COLO829 (cell line): ENCODE results near the gene GDPGP1.
"Not testable (repeated sequence)": the region's sequence is repeated elsewhere in the genome, so short reads cannot be mapped to it uniquely, and the experiment has no call there.

Experiments used
- DNase-seq: peaks from one replicate; pipeline ENCODE4 v3.0.0; 2012; ENCODE audit warnings: low spot score

The GDPGP1 gene

GRCh38 chr15:90225504-90226234 is 8.3 kb upstream of the GDPGP1 start:
- DNase-seq, result no peak

- DNase-seq, result no peak
Observed at GRCh38 chr15:90227336-90227735, 6.7 kb upstream of the GDPGP1 start.

GRCh38 chr15:90227816-90228772 is 5.9 kb upstream of the GDPGP1 start:
- no peak for DNase-seq

GRCh38 chr15:90228960-90229359 is 5.0 kb upstream of the GDPGP1 start:
- no peak for DNase-seq

GRCh38 chr15:90230071-90230494 is 3.9 kb upstream of the GDPGP1 start:
- no peak for DNase-seq

- no peak for DNase-seq
Observed at GRCh38 chr15:90230610-90231009, 3.4 kb upstream of the GDPGP1 start.

- no peak for DNase-seq
Observed at GRCh38 chr15:90231028-90232017, 2.7 kb upstream of the GDPGP1 start.

- no peak for DNase-seq
Observed at GRCh38 chr15:90232196-90232595, 1.8 kb upstream of the GDPGP1 start.

- DNase-seq, result no peak
Observed at GRCh38 chr15:90232941-90233386, 1.0 kb upstream of the GDPGP1 start.

GRCh38 chr15:90233387-90234095 is 468 bp upstream of the GDPGP1 start, which contains the start of gene CIB1:
Gene CIB1, minus strand, starts transcription at chr15:90233941. Its CDS starts 56 bp downstream, at chr15:90233885.
- DNase-seq, result peak; percentile 45

- no peak for DNase-seq
Observed at GRCh38 chr15:90239371-90239770, 5.4 kb downstream of the GDPGP1 start.

GRCh38 chr15:90240856-90241255 is 6.8 kb downstream of the GDPGP1 start:
- DNase-seq, result no peak

GRCh38 chr15:90241343-90242192 is 7.6 kb downstream of the GDPGP1 start:
- DNase-seq, result no peak

GRCh38 chr15:90243943-90244639 is 10.1 kb downstream of the GDPGP1 start:
- no peak for DNase-seq

GRCh38 chr15:90248789-90249202 is 14.8 kb downstream of the GDPGP1 start:
- DNase-seq, result no peak

GRCh38 chr15:90249203-90249863 is 15.3 kb downstream of the GDPGP1 start, which contains the start of gene TTLL13:
Gene TTLL13, plus strand, starts transcription at chr15:90249556. Its CDS starts 1,075 bp downstream, at chr15:90250631.
- peak; percentile 92 for DNase-seq

GRCh38 chr15:90257776-90258175 is 23.8 kb downstream of the GDPGP1 start:
- DNase-seq, result no peak

GRCh38 chr15:90259524-90259923 is 25.5 kb downstream of the GDPGP1 start:
- no peak for DNase-seq

- DNase-seq, result not testable (repeated sequence)
Observed at GRCh38 chr15:90260731-90261130, 26.7 kb downstream of the GDPGP1 start.
